ENCODE data around the gene PAPOLA.
A peak's percentile ranks its signal among the peaks of the same experiment; 100 is the strongest.

The PAPOLA gene

DNA sequence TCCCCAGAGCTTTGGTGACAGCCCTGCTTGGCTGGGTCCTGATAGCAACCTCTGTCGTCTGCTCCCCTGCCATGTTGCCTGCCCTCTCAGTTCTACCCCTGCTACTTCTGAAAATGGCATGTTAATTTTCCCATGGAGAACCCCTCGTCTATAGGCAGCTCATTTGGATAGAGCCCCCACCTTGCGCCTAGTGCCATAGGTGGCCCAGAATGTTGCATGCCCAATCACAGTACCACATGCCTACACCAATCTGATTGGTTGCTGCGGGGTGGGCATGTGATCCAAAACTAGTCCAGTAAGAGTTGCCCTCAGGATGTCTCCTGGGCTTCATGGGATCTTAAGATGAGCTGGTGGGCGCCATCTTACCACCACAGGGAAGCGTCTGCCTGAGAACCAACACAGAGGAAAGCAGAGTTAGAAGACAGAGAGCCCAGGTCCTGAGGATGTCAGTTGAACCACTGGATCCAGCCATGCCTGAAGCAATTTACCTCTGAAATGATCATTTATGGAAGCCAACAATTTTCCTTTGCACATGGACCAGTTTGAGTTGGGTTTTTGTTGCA is 85.7 kb downstream of the PAPOLA start:
- no peak for DNase-seq

DNA sequence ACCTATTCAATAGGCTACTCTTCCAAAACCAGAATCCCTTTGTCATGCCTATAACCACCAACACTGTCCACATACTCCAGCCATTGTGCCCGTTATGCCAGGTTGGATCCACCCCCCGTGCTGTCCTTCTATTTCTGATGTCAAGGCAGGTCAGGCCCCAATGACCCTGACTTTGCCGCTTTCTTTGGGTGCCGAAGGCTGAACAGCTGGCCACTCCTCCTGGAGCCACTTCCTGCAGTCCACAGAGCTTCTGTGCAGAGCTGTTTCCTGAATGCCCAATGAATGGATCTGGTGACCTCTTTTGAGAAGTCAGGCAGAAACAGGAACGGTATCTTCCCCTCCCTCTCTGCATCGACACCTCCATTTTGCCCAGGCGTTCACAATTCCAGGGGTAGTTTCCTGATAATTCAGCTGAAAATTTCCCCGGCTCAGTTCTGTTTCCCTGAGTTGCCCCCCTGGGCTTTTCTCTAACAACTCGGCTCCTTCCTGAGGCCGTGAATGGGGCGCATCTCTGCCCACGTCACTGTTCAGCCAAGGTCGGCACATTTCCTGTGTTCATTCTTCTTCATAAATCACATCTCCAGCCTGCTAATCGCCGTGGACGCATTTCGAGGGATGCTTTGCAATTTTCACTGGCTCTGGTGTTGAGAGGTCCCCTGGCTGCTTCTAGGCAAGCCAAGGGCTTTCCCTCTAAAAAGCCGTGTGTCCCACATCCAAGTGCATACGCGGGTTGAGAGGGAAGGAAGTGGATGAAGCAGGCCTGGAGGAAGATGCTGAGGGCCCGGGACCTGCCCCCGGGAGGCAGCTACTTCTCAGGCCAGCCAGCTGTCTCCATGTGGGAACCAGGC is 86.5 kb downstream of the PAPOLA start:
- DNase-seq = no peak

DNA sequence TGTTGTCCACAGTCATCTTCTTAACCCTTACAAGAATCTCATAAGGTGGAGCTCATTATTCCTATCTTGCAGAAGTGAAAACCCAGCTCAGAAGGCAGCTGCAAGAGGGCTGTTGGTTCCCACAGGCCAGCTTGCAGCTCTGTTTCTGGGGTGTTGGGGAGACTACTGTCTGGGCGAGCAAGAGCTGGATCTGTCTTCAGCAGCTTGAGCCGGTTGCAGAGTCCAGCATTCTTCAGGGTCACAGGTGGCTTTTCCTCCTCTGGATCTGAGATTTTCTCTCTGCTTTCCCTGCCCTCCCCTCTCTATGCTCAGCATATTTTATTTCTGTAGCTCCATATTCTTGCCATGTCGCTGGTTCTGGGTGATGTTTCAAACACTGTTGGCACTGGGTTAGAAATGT is 87.4 kb downstream of the PAPOLA start:
- DNase-seq = no peak

DNA sequence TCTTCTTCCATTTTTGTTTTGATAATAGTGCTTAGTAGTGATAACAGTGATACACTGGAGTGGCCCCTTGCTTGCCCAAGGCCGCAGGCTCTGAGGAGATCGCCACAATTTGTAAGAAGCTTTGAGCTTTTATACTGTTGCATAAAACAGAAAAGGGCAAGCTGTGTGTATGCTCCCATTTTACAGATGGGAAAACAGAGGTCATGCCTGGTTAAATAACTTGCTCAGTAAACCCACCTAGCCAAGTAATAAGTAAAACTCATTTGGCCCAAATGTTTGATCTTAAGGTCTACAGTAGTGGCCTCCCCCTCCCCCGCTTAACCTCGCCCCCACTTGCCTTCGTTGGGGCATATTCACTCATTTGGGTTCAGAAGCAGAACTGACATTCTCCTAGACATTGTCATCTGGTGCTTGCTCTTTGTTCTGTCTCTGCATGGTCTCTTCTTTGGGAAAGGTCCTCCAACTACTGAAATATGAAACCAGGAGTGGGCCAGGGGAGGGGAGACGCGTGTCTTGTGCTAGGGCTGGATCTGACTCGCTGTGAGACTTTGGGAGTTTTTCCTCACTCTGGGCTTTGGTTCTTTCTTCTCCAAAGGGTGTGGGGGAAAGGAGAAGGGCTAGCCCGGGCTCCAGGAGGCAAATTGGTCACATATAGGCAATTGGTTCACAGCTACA is 88.1 kb downstream of the PAPOLA start:
- DNase-seq = no peak

DNA sequence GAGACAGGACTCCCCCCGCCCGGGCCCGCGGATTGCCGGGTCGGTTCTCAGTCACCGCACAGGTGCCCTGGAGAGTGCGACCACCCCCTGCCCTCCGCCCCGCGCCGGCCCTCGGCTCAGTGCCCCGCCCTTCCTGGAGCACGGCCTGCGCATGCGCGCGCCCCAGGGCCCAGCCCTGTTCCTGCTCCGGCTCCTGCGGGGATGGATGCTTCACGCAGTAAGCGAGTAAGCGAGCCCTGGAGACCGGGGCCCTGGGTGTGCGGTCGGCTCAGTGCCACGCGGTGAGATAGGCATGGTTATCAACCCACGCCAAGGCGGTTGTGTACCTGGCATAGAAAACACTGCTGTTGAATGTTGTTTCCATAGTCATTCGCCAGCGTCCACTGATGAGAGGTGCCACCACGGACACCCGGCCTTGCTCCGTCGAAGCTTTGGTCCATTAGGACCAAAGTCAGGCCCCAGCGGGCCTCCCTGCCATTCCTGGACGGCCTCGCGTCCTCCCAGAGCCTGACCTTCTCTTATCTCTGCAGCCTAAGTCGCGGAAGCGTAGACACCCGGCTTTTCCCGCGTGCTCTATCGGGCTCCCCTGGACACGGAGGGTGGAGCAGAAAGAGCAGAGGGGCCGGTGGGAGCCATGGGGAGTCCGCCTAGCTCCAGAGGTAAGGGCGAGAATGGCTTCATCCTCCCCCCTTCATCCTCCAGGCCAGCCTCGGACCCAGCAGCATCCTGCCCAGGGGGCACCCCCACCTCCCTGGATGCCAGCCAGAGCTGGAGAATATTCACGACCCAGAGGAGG is 90.6 kb downstream of the PAPOLA start:
- DNase-seq = peak; percentile 41

DNA sequence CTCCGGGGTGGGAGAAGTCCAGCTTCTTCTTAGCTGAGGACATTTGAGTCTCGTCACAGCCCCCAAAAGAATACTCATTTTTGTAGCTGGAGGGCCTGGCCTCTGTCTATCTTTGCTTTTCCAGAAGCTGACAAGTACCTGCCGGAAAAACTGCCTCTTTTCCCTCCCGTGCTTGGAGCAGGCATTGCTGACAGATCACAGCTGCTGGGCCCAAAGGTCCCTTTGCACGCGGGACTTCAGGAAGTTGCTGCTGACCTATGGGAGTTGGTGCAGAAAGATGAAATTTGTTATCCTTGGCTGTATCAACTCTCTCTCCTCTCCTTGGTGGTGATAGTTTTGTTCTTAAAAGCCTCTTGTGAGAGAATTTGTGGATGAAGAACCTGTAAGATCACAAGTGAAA is 92.8 kb downstream of the PAPOLA start:
- DNase-seq = no peak

DNA sequence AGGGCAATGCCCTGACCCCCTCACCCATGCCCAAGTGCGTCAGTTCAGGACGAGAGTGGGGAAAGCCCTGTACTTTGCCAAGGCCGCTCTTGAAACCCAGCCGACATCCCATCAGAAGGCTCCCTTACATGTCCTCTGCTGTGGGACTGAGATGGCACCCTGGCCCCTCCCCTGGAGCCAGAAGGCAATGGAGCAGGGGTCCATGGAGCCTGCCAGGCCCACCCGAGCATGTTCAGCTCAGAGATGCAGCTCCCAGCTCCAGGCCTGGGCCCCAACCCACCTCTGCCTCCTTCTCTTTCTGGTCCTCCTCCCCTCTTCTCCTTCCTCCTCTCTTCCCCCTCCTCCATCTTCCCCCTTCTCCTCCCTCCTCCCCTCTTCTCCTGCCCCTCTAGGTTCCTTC is 95.5 kb downstream of the PAPOLA start:
- no peak for DNase-seq

DNA sequence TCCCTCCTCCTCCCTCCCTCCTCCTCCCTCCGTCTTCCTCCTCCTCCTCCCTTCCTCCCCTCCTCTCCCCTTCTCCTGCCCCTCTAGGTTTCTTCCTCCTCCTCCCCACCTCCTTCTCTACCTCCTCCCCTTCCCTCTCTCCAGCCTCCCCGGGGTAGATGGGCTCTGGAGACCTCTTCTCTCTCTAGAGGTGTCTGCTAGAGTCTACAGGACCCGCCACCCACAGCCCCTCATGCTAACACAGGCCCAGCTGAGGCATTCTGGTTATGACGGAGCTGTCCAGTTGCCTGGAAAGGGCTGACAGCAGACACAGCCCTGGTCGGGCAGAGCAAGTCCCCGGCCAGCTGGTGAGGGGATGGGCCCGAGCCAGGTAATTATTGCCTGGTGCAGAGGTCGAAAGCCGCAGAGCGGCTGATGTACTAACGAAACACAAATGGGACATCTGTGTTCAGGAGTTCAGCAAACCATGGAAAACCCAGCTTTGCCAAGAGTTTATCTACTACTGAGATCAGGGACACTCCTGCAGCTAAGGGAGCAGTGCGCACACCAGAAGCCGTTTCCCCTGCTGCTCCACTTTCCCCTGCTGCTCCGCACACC is 96.2 kb downstream of the PAPOLA start:
- no peak for DNase-seq

DNA sequence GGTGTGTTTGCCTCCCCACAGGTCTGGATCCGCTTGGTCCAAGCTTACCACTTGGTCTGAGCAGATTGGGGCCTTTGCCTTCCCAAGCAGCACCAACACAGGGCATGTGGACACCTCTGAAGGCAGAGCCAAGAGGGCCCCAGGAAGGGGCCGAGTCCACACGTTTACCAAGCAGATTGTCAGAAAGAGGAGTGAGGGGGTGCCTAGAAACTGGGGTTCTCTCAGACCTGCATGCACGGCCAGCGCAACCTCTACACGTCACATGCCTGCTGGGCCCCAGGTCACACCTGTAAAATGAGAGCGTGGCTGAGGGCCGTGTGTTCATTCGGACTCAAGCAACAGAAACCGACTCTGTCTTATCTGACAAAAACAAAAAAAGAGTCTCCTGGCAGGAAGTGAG is 96.9 kb downstream of the PAPOLA start:
- DNase-seq = no peak

DNA sequence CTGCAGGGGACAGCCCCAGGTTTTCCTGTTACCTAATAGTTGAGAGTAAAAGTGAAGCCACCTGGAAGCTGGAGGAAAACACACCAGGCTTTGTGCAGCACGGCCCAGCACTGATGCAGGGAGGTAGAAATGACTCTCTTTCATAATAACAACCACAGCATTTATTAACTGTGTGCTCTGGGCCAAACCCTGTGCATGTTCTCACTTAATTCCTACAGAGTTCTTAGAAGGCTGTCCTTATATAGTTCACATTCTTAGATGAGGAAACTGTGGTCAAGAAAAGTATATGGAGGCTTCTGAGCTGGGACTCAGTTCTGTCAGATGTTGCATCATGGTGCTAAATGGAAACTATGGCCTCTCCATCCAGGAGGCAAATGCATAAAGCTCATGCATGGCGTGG is 100.0 kb downstream of the PAPOLA start:
- DNase-seq = no peak

DNA sequence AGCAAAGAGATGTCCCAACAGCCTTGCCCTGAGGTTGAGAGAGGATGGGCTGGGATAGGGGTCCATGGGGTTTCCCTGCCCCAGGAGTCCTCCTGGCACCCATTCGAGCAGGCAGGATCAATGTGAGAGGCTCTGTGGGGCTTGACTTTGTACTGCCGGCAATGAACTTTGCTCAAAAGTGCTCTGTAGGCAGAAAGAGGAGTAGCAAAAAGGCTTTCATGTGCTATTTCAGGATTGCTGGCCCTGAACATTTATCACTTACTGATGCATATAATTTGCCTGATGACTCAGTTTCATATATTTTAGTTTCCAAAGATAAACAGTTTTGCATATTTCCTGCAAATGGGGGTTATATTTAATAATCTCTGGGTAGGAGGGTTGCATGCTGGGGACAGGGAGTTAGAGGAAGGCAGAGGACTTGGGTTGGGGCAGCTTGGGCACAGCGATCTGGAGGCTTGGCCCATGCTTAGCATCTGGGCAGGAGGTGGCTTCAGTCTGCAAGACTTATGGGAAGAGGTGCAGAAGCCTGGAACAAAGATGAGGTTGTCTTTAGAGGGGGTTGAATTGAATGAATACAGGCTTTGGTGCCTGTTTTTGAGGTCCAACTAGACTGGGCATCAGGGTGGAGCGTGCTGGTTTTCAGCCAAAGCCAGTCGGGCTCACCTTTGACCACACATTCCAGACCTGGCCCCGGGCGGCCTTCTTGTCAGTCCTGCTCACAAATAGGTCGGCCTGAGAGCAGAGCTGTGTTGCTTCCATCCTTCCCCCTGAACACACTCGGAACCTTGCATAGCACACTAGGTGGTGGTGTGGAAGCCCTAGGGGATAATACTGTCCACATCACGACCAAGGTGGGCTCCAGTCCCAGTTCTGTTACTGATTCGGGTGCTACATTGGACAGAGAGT is 101.4 kb downstream of the PAPOLA start:
- no peak for DNase-seq

DNA sequence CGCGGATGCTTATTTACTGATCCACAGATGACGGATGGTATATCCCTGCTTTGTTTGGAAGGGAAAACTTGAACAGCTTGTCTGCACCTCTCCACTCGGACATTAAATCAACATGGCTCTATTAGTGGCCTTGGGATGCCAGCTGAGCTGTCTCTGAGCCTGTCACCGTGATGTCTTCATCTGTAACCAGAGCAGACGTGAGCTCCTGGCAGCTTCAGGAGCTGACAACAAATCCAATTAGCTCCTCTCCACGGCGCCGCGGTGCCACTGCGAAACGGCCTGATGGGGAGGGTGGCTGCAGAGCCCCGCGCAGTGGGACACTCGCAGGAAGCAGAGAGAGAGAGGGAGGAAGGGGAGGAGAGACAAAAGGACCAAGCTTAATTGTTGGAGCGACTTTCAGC is 112.3 kb downstream of the PAPOLA start:
- DNase-seq = no peak

DNA sequence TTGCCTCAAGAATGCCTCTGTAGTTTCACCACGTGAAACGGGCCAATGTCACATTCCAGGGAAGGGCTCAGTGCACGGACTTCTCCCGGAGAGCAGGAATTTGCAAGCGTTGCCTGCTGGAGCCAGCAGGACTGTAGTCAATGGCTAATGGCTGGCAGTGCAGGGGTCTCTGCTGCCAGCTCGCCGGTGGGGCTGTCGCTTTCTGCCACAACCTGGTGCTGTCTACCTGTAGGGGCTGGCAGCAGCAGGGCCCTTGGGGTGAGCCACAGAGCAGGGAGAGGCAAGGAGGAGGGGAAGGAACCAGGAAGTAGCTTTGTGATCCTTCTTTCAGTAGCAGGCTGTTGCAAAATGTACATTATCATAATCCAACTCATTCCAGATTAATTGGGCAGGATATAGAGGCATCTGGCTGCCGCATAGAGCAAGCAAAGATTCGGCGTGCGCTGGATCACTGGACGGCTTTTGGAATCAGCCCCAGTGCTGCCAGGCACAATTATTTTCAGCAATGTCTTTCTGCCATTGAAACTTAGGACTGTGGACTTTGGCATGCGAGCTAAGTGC is 114.1 kb downstream of the PAPOLA start:
- no peak for DNase-seq
